HCT116 (cell line): ENCODE results near the gene PIH1D1. TPM values are rescaled to one million over a fixed set of nuclear protein-coding genes. Genes with fewer than 3 reads are reported as not detected.
"Not testable (repeated sequence)": the region's sequence is repeated elsewhere in the genome, so short reads cannot be mapped to it uniquely, and the experiment has no call there.

Source experiments
- ATAC-seq: fragments of 200-7000 bp; cut with Tn5 transposase; 2 replicates; pipeline ENCODE4 v1.9.1; 2020; ENCODE audit warnings: mild to moderate bottlenecking, moderate library complexity
- BruUV-seq: library from RNA; stranded (reverse); fragments of 400-500 nt; replicated peaks from 2 replicates; lab custom pipeline; 2021; lab: Mats Ljungman, UMichigan
- CTCF ChIA-PET: fragments of 300-600 bp; sonication (Branson Sonifier 250); formaldehyde crosslinking; loops from one replicate; lab custom pipeline; 2021; ENCODE audit warnings: antibody characterized with exemption; lab: Charles Lee
- POLR2A ChIA-PET: fragments of 300-600, 350-600 bp; sonication (Branson Sonifier 250); formaldehyde crosslinking; loops from one replicate; lab custom pipeline; 2021; ENCODE audit warnings: antibody characterized with exemption; lab: Charles Lee
- RAD21 ChIA-PET, 2 experiments: fragments of 300-600 bp; sonication (Branson Sonifier 250); formaldehyde crosslinking; loops; one replicate each; lab custom pipeline; 2023; ENCODE audit warnings: low total read pairs in 2 of 2; ENCODE audit not compliant: uncharacterized antibody in 2 of 2, unreplicated experiment in 2 of 2, low non-redundant PET in 1 of 2; lab: Charles Lee
- DNase-seq: peaks from one replicate; pipeline ENCODE4 v3.0.0-alpha.2; 2010; ENCODE audit warnings: low read depth, low spot score
- H2AFZ ChIP-seq: fragments of 200-600 bp; shearing (Covaris generic), sonication (generic); 2 replicates; pipeline ENCODE4 v1.6.1; 2017; ENCODE audit warnings: low read depth, mixed run types, mixed read lengths, antibody characterized with exemption, low read length; ENCODE audit not compliant: poor library complexity, severe bottlenecking
- H3K27ac ChIP-seq: 2 replicates; pipeline ENCODE4 v1.5.1; 2012; ENCODE audit warnings: low read depth, low read length
- H3K27me3 ChIP-seq: fragments of 200-600 bp; sonication (generic); 2 replicates; pipeline ENCODE4 v1.6.1; 2016; ENCODE audit warnings: mixed run types, low read length, mixed read lengths; ENCODE audit not compliant: insufficient read depth
- H3K36me3 ChIP-seq, 2 experiments: fragments of 200-500 bp in 1 of 2; fragments of 200-600 bp in 1 of 2; sonication (Bioruptor generic) in 1 of 2; sonication (generic) in 1 of 2; 2 replicates each; pipeline versions ENCODE4 v1.5.1 to v1.6.1; 2014 to 2016; ENCODE audit warnings: low read length in 2 of 2, inconsistent platforms in 1 of 2, mixed read lengths in 1 of 2, mixed run types in 1 of 2; ENCODE audit not compliant: insufficient read depth in 2 of 2, control insufficient read depth in 1 of 2
- H3K4me1 ChIP-seq, 2 experiments: fragments of 200-600 bp in 1 of 2; sonication (generic) in 1 of 2; 2 replicates each; pipeline versions ENCODE4 v1.5.1 to v1.6.1; 2012 to 2017; ENCODE audit warnings: low read length in 2 of 2, inconsistent platforms in 1 of 2, mild to moderate bottlenecking in 1 of 2, mixed read lengths in 1 of 2, mixed run types in 1 of 2, moderate library complexity in 1 of 2; ENCODE audit not compliant: insufficient read depth in 2 of 2, control insufficient read depth in 1 of 2
- H3K4me2 ChIP-seq: fragments of 200-600 bp; sonication (generic); 2 replicates; pipeline ENCODE4 v1.6.1; 2017; ENCODE audit warnings: mixed run types, low read length, mixed read lengths
- H3K4me3 ChIP-seq, 2 experiments: fragments of 200-600 bp in 1 of 2; sonication (generic) in 1 of 2; replicated peaks in 1 of 2; 2 replicates each; pipeline ENCODE4 v1.5.1; 2011 to 2016; ENCODE audit warnings: low read length in 2 of 2, control low read depth in 1 of 2, low read depth in 1 of 2, mild to moderate bottlenecking in 1 of 2, mixed read lengths in 1 of 2, mixed run types in 1 of 2
- H3K79me2 ChIP-seq: fragments of 200-600 bp; sonication (generic); 2 replicates; pipeline ENCODE4 v1.6.1; 2017; ENCODE audit warnings: mild to moderate bottlenecking, mixed run types, low read length, moderate library complexity, mixed read lengths; ENCODE audit not compliant: insufficient read depth
- H3K9ac ChIP-seq: fragments of 200-600 bp; sonication (generic); 2 replicates; pipeline ENCODE4 v1.6.1; 2016; ENCODE audit warnings: low read length, mixed read lengths
- H3K9me2 ChIP-seq: fragments of 200-600 bp; sonication (generic), shearing (Covaris generic); 2 replicates; pipeline ENCODE4 v1.6.1; 2017; ENCODE audit warnings: mixed run types, mild to moderate bottlenecking, moderate library complexity; ENCODE audit not compliant: insufficient read depth
- H3K9me3 ChIP-seq, 2 experiments: fragments of 200-500 bp in 1 of 2; fragments of 200-600 bp in 1 of 2; sonication (Bioruptor generic) in 1 of 2; sonication (generic) in 1 of 2; 2 replicates each; pipeline ENCODE4 v1.6.1; 2014 to 2017; ENCODE audit warnings: low read length in 2 of 2, mixed read lengths in 2 of 2, inconsistent platforms in 1 of 2, low read depth in 1 of 2, mild to moderate bottlenecking in 1 of 2, mixed run types in 1 of 2, moderate library complexity in 1 of 2; ENCODE audit not compliant: control insufficient read depth in 1 of 2, insufficient read depth in 1 of 2
- H4K20me1 ChIP-seq: fragments of 200-600 bp; sonication (generic), shearing (Covaris generic); 2 replicates; pipeline ENCODE4 v1.6.1; 2017; ENCODE audit warnings: mixed run types, mild to moderate bottlenecking, moderate library complexity; ENCODE audit not compliant: insufficient read depth
- ATF3 ChIP-seq: IDR thresholded peaks from 2 replicates; pipeline ENCODE4 v1.6.1; 2012
- CBX3 ChIP-seq: IDR thresholded peaks from 2 replicates; pipeline ENCODE4 v1.6.1; 2012; ENCODE audit warnings: low read depth
- CEBPB ChIP-seq: IDR thresholded peaks from 2 replicates; pipeline ENCODE4 v1.6.1; 2012; ENCODE audit warnings: low read depth
- EZH2 ChIP-seq: fragments of 200-600 bp; sonication (generic); IDR thresholded peaks from 2 replicates; pipeline ENCODE4 v1.6.1; 2017; ENCODE audit warnings: antibody characterized with exemption, mixed run types
- EZH2phosphoT487 ChIP-seq: fragments of 200-600 bp; IDR thresholded peaks from 2 replicates; pipeline ENCODE4 v1.6.1; 2018; ENCODE audit warnings: antibody characterized with exemption, borderline replicate concordance
- FOSL1 ChIP-seq: IDR thresholded peaks from 2 replicates; pipeline ENCODE4 v1.6.1; 2012; ENCODE audit warnings: low read depth
- JUND ChIP-seq: IDR thresholded peaks from 2 replicates; pipeline ENCODE4 v1.6.1; 2012
- MAX ChIP-seq: IDR thresholded peaks from 2 replicates; pipeline ENCODE4 v1.6.1; 2012
- POLR2A ChIP-seq: IDR thresholded peaks from 2 replicates; pipeline ENCODE4 v1.7.0; 2011; ENCODE audit warnings: borderline replicate concordance; ENCODE audit not compliant: insufficient read depth, insufficient read length; ENCODE audit errors: extremely low read depth
- POLR2AphosphoS5 ChIP-seq: IDR thresholded peaks from 2 replicates; pipeline ENCODE4 v1.6.1; 2011; ENCODE audit warnings: mild to moderate bottlenecking, low read depth, low read length, moderate library complexity
- RAD21 ChIP-seq: IDR thresholded peaks from 2 replicates; pipeline ENCODE4 v1.6.1; 2012; ENCODE audit warnings: low read depth, mild to moderate bottlenecking
- SIN3A ChIP-seq: IDR thresholded peaks from 2 replicates; pipeline ENCODE4 v1.6.1; 2012; ENCODE audit warnings: low read depth
- SRF ChIP-seq: IDR thresholded peaks from 2 replicates; pipeline ENCODE4 v1.6.1; 2012; ENCODE audit warnings: low read depth
- ZBTB33 ChIP-seq: IDR thresholded peaks from 2 replicates; pipeline ENCODE4 v1.6.1; 2011; ENCODE audit warnings: mild to moderate bottlenecking, low read length, moderate library complexity; ENCODE audit not compliant: insufficient replicate concordance; ENCODE audit errors: extremely low read depth
- ZNF274 ChIP-seq: fragments of 200-500 bp; sonication (Bioruptor generic); IDR thresholded peaks from 2 replicates; pipeline ENCODE4 v1.6.1; 2014; ENCODE audit warnings: mild to moderate bottlenecking, low read depth, low read length, inconsistent platforms
- intact Hi-C: fragments of 100-400 bp; cut with micrococcal nuclease; formaldehyde crosslinking; loops from 2 replicates; pipeline ENCODE4 v1.10.0; 2022
- total RNA-seq: library from RNA; stranded (reverse); gene quantifications from one replicate; pipeline ENCODE4 v1.2.1, GENCODE V29; 2021; ENCODE audit not compliant: unreplicated experiment
- TF ChIP-seq, protein P1 (sequence below): IDR thresholded peaks from 2 replicates; pipeline ENCODE4 v1.6.1; 2012; ENCODE audit warnings: low read depth

PIH1D1 gene
- total RNA-seq, 1 experiment from 2014 or later: 152 TPM

- Histone ChIP-seq H3K79me2 (no peaks in the 10 kb centered on the region), H3K4me1 (no peaks in the 10 kb centered on the region), H4K20me1 (no peaks in the 10 kb centered on the region), H2AFZ (no peak overlapping the region), H3K9me3 (no peaks in the 10 kb centered on the region), H3K4me3 (no peak overlapping the region), H3K9me2 (no peaks in the 10 kb centered on the region), H3K9ac (no peak overlapping the region), H3K36me3 (no peaks in the 10 kb centered on the region)
- CTCF ChIA-PET: no interaction called here
- ATAC-seq: no peak
- no peak for TF ChIP-seq POLR2A
- no peak for TF ChIP-seq CBX3
- TF ChIP-seq SIN3A: no peak
- TF ChIP-seq, protein P1, sequence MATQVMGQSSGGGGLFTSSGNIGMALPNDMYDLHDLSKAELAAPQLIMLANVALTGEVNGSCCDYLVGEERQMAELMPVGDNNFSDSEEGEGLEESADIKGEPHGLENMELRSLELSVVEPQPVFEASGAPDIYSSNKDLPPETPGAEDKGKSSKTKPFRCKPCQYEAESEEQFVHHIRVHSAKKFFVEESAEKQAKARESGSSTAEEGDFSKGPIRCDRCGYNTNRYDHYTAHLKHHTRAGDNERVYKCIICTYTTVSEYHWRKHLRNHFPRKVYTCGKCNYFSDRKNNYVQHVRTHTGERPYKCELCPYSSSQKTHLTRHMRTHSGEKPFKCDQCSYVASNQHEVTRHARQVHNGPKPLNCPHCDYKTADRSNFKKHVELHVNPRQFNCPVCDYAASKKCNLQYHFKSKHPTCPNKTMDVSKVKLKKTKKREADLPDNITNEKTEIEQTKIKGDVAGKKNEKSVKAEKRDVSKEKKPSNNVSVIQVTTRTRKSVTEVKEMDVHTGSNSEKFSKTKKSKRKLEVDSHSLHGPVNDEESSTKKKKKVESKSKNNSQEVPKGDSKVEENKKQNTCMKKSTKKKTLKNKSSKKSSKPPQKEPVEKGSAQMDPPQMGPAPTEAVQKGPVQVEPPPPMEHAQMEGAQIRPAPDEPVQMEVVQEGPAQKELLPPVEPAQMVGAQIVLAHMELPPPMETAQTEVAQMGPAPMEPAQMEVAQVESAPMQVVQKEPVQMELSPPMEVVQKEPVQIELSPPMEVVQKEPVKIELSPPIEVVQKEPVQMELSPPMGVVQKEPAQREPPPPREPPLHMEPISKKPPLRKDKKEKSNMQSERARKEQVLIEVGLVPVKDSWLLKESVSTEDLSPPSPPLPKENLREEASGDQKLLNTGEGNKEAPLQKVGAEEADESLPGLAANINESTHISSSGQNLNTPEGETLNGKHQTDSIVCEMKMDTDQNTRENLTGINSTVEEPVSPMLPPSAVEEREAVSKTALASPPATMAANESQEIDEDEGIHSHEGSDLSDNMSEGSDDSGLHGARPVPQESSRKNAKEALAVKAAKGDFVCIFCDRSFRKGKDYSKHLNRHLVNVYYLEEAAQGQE: no peak
- TF ChIP-seq FOSL1: no peak
- no peak for TF ChIP-seq CEBPB
- TF ChIP-seq SRF: no peak
- TF ChIP-seq POLR2AphosphoS5: no peak
- no peak for TF ChIP-seq ATF3
- TF ChIP-seq ZBTB33: no peak
- no peak for TF ChIP-seq EZH2phosphoT487
- no peak for TF ChIP-seq RAD21
- no peak for TF ChIP-seq ZNF274
- no peak for TF ChIP-seq MAX
- TF ChIP-seq EZH2: no peak
- TF ChIP-seq JUND: no peak
- TF ChIP-seq, all 23 proteins: peak for 0
- Histone ChIP-seq H3K4me2 (no peak overlapping the region), H3K27me3 (no peaks in the 10 kb centered on the region), H3K27ac (no peak overlapping the region)
- intact Hi-C loops: no loop called here
- no TSS peak for BruUV-seq
- ChIA-PET POLR2A (no interaction called here), RAD21 (no interaction called here)
- no peak for DNase-seq
Observed at GRCh38 chr19:49461656-49462055, 10.0 kb upstream of the PIH1D1 start.

- RAD21 ChIA-PET, intact Hi-C loops, H3K27me3 ChIP-seq, H4K20me1 ChIP-seq, H3K27ac ChIP-seq, H3K4me3 ChIP-seq, H2AFZ ChIP-seq, H3K9me2 ChIP-seq, POLR2A ChIA-PET, H3K4me1 ChIP-seq, BruUV-seq, H3K9ac ChIP-seq, CTCF ChIA-PET, ATAC-seq, H3K79me2 ChIP-seq, H3K36me3 ChIP-seq, H3K9me3 ChIP-seq, DNase-seq, H3K4me2 ChIP-seq: not testable (repeated sequence)
Observed at GRCh38 chr19:49461130-49461529, 9.5 kb upstream of the PIH1D1 start.
